ENCODE measurements around the gene HMX2.

The HMX2 gene

DNA sequence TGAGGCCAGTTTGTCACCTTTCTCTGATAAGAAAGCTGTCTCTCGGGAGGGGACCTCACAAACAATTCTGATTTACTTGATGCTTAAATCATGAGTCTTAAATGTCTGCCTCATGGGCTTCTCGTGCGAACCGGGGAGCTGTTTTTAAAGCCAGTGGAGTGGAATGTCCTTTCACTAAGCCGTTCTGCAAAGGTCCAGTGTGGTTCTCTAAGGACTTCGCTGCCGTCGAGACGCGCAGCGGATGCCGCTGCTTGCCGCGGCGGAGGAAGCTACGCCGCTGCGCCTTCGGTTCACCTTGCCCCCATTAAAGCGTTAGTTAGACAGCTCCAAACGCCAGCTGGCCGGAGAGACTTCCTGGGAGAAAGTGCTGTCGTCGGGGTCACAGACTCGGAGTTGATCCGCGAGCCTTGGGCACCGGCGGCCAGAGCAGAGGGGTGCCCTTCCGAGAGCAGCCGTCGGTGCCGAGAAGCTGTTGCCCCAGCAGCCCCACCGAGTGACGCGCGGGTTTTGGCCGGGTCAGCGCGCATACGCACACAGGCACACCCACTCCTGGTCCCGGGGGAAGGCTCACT lies 13.5 kb upstream of the HMX2 start:
- H3K4me3 ChIP-seq (replicated peaks in 1 of 2; ENCODE audit: low read depth in 2 of 2, low read length in 2 of 2), result no peak overlapping the region
- DNase-seq (ENCODE audit: low read depth in 2 of 2), result peak; percentile 27 to 43
- TF ChIP-seq, protein P1, sequence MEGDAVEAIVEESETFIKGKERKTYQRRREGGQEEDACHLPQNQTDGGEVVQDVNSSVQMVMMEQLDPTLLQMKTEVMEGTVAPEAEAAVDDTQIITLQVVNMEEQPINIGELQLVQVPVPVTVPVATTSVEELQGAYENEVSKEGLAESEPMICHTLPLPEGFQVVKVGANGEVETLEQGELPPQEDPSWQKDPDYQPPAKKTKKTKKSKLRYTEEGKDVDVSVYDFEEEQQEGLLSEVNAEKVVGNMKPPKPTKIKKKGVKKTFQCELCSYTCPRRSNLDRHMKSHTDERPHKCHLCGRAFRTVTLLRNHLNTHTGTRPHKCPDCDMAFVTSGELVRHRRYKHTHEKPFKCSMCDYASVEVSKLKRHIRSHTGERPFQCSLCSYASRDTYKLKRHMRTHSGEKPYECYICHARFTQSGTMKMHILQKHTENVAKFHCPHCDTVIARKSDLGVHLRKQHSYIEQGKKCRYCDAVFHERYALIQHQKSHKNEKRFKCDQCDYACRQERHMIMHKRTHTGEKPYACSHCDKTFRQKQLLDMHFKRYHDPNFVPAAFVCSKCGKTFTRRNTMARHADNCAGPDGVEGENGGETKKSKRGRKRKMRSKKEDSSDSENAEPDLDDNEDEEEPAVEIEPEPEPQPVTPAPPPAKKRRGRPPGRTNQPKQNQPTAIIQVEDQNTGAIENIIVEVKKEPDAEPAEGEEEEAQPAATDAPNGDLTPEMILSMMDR (IDR thresholded peaks at IDR 0.05; ENCODE audit: low read depth, low read length), result no peak

DNA sequence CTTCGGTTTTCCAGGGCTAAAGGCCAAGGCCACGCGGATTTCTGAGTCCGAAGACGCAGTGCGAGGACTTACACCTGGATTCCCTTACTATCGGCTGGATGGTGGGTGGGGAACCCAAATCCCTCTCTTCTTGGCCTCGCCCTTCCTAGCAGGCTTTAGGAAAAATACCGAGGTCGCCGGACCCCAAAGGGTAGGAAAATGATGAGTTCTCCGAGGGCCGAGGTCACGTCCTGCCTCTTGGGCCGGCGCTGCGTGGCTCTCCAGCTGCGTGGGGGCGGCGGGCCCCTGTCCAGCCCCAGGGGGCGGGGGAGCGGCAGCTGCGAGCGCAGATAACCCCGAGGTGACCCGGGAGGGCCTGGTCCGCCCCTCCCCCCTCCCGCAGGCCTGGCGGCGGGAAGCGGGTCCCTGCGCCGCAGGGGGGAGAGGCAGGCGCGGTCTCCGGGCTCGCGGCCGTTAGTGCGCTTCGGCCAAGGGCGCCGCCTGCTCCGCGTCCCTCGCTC lies 13.0 kb upstream of the HMX2 start:
- no peak for DNase-seq (ENCODE audit: low read depth in 2 of 2)
- H3K4me3 ChIP-seq (replicated peaks in 1 of 2; ENCODE audit: low read depth in 2 of 2, low read length in 2 of 2), result no peak overlapping the region
- TF ChIP-seq, protein P1 (IDR thresholded peaks at IDR 0.05; ENCODE audit: low read depth, low read length), result no peak

DNA sequence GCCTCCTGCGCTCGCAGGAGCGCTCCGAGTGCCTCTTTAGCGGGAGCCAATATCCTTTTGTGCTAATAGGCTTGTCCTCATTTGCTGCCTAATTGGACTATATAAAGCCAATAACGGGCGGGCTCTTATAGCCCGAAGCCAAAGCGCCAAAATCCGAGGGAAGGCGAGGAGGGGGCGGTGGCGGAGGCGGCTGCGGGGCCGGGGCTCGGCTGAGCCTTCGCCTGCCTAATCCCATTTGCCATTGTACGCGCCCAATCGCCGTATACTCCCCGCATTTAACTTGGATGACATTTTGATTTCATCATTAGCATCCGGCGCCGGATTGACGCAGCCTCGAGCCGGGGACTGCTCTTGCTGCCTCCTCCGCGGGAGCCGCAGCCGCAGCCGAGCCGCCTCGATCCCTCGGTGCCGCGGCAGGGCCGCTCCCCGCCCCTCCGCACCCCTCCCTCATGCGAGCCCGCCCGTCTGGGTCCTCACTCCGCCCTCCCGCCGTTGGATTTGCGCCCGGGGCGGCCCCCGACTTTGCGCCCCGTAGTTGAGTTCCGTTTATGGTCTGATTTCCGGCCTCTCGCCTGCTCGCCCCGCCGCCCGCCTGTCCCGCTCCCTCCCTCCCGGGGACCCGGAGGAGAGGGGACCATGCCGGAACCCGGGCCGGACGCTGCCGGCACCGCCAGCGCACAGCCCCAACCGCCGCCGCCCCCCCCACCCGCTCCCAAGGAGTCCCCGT lies 12.4 kb upstream of the HMX2 start, which contains the start of gene HMX3:
HMX3 (plus strand) TSS at position 556 of the 727 bp plus-strand sequence; CDS start at position 637, 81 bp downstream.
- TF ChIP-seq, protein P1 (IDR thresholded peaks at IDR 0.05; ENCODE audit: low read depth, low read length), result no peak
- peak; percentile 51 to 54 for DNase-seq (ENCODE audit: low read depth in 2 of 2)
- H3K4me3 ChIP-seq (replicated peaks in 1 of 2; ENCODE audit: low read depth in 2 of 2, low read length in 2 of 2), result peak within 1 kb of the TSS; percentile 22 to 38

DNA sequence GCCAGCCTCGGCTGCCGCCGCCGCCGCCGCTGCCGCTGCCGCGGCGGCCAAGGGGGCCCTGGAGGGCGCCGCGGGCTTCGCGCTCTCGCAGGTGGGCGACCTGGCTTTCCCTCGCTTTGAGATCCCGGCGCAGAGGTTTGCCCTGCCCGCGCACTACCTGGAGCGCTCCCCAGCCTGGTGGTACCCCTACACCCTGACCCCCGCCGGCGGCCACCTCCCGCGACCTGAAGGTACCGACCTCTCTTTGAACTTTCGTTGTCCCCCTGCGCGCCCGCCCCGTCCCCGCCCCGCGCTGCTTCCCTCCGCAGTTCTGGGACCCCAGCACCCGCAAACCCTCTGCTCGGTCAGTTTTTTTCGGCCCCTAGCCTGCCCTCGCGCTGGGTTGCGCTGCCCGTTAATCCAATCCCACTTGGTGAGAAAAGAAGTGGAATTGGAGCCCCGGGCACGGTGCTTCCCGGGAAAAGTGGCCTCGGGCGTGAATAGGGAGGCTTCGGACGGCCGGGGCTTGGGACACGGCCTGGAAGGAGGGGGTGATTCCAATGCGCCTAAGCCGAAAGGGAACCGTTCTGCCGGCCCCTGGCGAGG lies 11.6 kb upstream of the HMX2 start:
- peak overlapping the region in 1 of 2 donors; percentile 8 for H3K4me3 ChIP-seq (replicated peaks in 1 of 2; ENCODE audit: low read depth in 2 of 2, low read length in 2 of 2)
- TF ChIP-seq, protein P1 (IDR thresholded peaks at IDR 0.05; ENCODE audit: low read depth, low read length), result no peak
- no peak for DNase-seq (ENCODE audit: low read depth in 2 of 2)

DNA sequence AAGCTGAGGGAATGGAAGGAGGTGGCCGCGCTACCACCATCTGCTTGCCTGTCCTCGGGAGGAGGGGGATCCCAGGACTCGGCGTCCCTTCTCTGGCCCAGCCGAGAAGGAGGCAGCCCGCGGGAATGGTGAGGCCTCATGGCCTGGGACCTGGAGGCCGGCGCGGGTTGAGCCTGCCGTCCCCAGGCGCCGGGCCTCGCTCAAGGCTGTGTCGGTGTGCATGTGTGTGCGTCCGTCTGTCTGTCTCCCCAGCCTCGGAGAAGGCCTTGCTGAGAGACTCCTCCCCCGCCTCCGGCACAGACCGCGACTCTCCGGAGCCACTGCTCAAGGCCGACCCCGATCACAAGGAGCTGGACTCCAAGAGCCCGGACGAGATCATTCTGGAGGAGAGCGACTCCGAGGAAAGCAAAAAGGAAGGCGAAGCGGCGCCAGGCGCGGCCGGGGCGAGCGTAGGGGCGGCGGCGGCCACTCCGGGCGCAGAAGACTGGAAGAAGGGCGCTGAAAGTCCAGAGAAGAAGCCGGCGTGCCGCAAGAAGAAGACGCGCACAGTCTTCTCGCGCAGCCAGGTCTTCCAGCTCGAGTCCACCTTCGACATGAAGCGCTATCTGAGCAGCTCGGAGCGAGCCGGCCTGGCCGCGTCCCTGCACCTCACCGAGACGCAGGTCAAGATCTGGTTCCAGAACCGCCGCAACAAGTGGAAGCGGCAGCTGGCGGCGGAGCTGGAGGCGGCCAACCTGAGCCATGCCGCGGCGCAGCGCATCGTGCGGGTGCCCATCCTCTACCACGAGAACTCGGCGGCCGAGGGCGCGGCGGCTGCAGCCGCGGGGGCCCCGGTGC lies 10.9 kb upstream of the HMX2 start:
- TF ChIP-seq, protein P1 (IDR thresholded peaks at IDR 0.05; ENCODE audit: low read depth, low read length), result no peak
- DNase-seq (ENCODE audit: low read depth in 2 of 2), result peak in 1 of 2 donors; percentile 45
- H3K4me3 ChIP-seq (replicated peaks in 1 of 2; ENCODE audit: low read depth in 2 of 2, low read length in 2 of 2), result peak overlapping the region in 1 of 2 donors; percentile 8

DNA sequence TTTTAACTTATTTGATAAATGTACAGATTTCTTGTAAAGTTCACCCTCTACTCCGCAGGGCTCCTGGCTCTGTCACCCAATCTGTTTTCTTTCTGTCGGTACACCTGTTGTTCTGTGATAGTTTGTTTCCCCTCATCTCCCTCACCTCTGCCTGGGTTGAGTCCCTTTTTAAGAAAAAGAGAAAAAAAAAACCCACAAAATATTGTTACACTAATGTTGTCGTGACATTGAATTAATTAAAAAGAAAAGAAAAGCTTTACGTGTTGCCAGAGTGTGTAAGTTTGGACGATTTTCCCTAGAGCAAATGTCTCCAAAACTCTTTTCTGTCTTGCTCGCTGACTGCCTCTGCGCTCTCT lies 8.8 kb upstream of the HMX2 start:
- no peak overlapping the region for H3K4me3 ChIP-seq (replicated peaks in 1 of 2; ENCODE audit: low read depth in 2 of 2, low read length in 2 of 2)
- TF ChIP-seq, protein P1 (IDR thresholded peaks at IDR 0.05; ENCODE audit: low read depth, low read length), result no peak
- no peak for DNase-seq (ENCODE audit: low read depth in 2 of 2)
